Measurements from ENCODE around the gene PIAS4. TPM values are rescaled to one million over a fixed set of nuclear protein-coding genes. Genes with fewer than 3 reads are reported as not detected.

The PIAS4 gene
- total and polyA plus RNA-seq, 7 experiments from 2014 or later, result 3.9 to 40.6 (median 24.3) TPM

DNA sequence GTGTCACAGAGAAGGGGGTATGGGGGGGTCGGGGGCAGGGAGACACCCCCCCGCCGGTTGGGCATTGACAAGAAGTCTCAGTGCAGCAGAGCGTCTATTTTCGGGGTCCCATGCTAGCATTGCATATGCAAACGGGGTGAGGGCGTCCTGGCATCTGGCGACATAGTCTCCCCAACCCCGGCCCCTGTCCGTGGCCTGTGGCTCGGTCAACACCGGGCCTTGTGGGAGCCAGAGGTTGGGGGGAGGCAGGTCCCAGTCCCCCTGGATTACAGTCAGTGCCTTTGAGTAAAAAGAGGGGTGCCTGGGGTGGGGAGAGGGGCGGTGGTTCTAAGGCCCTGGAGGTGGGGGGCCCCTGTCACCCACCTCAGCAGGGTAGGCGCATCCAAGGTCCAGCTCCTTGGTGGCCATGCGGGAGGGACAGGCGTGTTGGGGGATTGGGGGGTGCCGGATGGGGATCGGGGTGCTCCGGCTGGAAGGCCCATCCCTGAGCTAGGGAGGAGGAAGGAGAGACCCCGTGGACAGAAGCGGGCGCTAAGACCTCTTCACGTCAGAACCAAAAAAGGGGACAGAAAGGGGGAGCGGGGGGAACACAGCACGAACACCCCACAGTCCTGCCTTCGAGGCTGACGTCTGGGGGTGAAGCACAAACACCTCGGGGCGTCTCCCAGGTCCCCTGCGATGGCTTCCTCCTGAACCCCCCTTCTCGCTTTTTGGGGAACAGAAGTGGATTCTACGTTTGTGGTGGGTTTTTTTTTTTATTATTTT lies 38.2 kb downstream of the PIAS4 start:
- H3K4me1 Mint-ChIP-seq, result peaks cover 9 to 24% (median 20%) of the 10 kb centered on the region in 7 donors
- intact Hi-C loops (cut with micrococcal nuclease), result no loop called here
- Histone ChIP-seq H3K27ac (ENCODE audit: low read depth, low read length) (peak overlapping the region; percentile 7), H3K36me3 (ENCODE audit: control insufficient read depth in 2 of 3, insufficient read depth in 3 of 3, low read length in 3 of 3) (peaks cover 0 to 35% (median 0%) of the 10 kb centered on the region in 3 experiments), H3K9me3 (ENCODE audit: control insufficient read depth in 2 of 3, low read length in 3 of 3) (no peaks in the 10 kb centered on the region), H3K4me3 (ENCODE audit: low read length) (no peak overlapping the region), H3K4me1 (ENCODE audit: control insufficient read depth in 2 of 2, insufficient read depth in 2 of 2, low read length in 2 of 2) (peaks cover 0 to 3% of the 10 kb centered on the region in 2 donors), H3K27me3 (ENCODE audit: control insufficient read depth in 2 of 2, insufficient read depth in 2 of 2, low read length in 2 of 2) (no peaks in the 10 kb centered on the region)
- no peaks in the 10 kb centered on the region for H3K27me3 Mint-ChIP-seq
- H3K27ac Mint-ChIP-seq, result peak overlapping the region in 8 of 9 donors; percentile 84 to 94 (median 90)
- CTCF ChIA-PET, result no interaction called here
- DNase-seq (peak in 1 of 9 donors; percentile 11), ATAC-seq (no peak)
- POLR2A ChIA-PET, result interaction anchor here (0.7 kb wide), 1 partner anchor 59 kb away, joined by 3 read pairs; no protein-coding TSS in a partner anchor
- no peaks in the 10 kb centered on the region for H3K9me3 Mint-ChIP-seq
- H3K4me3 Mint-ChIP-seq, result peak overlapping the region in 7 of 10 donors; percentile 47 to 74 (median 61)
- peaks cover 0 to 11% (median 10%) of the 10 kb centered on the region in 5 donors for H3K36me3 Mint-ChIP-seq

DNA sequence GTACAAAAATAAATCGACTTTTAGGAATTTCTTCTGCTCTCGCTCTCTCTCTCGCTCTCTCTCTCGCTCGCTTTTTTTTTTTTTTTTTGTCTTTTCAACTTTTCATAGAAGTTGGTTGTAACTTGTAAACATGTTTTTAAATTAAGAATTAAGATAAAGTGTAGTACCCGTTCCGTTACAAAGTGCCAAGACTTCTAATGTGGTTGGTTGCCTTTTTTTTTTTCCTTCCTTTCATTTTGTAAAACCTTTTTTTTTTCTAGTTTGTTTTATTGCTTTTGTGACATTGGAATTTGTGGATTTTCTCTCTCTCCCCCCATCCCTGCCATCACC lies 38.8 kb downstream of the PIAS4 start:
- ChIA-PET POLR2A (interaction anchor here (0.7 kb wide), 1 partner anchor 59 kb away, joined by 3 read pairs; no protein-coding TSS in a partner anchor), CTCF (no interaction called here)
- H3K36me3 Mint-ChIP-seq, result peaks cover 0 to 15% (median 13%) of the 10 kb centered on the region in 5 donors
- peak overlapping the region in 8 of 9 donors; percentile 84 to 94 (median 90) for H3K27ac Mint-ChIP-seq
- peaks cover 12 to 29% (median 24%) of the 10 kb centered on the region in 7 donors for H3K4me1 Mint-ChIP-seq
- Histone ChIP-seq H3K36me3 (ENCODE audit: control insufficient read depth in 2 of 3, insufficient read depth in 3 of 3, low read length in 3 of 3) (peaks cover 0 to 38% (median 0%) of the 10 kb centered on the region in 3 experiments), H3K27ac (ENCODE audit: low read depth, low read length) (no peak overlapping the region), H3K27me3 (ENCODE audit: control insufficient read depth in 2 of 2, insufficient read depth in 2 of 2, low read length in 2 of 2) (no peaks in the 10 kb centered on the region), H3K4me3 (ENCODE audit: low read length) (no peak overlapping the region), H3K9me3 (ENCODE audit: control insufficient read depth in 2 of 3, low read length in 3 of 3) (no peaks in the 10 kb centered on the region), H3K4me1 (ENCODE audit: control insufficient read depth in 2 of 2, insufficient read depth in 2 of 2, low read length in 2 of 2) (peaks cover 0 to 3% of the 10 kb centered on the region in 2 donors)
- peak overlapping the region in 8 of 10 donors; percentile 47 to 79 (median 66) for H3K4me3 Mint-ChIP-seq
- no peaks in the 10 kb centered on the region for H3K9me3 Mint-ChIP-seq
- ATAC-seq (no peak), DNase-seq (peak in 3 of 9 donors; percentile 15 to 54 (median 16))
- no peaks in the 10 kb centered on the region for H3K27me3 Mint-ChIP-seq
- intact Hi-C loops (cut with micrococcal nuclease), result no loop called here

DNA sequence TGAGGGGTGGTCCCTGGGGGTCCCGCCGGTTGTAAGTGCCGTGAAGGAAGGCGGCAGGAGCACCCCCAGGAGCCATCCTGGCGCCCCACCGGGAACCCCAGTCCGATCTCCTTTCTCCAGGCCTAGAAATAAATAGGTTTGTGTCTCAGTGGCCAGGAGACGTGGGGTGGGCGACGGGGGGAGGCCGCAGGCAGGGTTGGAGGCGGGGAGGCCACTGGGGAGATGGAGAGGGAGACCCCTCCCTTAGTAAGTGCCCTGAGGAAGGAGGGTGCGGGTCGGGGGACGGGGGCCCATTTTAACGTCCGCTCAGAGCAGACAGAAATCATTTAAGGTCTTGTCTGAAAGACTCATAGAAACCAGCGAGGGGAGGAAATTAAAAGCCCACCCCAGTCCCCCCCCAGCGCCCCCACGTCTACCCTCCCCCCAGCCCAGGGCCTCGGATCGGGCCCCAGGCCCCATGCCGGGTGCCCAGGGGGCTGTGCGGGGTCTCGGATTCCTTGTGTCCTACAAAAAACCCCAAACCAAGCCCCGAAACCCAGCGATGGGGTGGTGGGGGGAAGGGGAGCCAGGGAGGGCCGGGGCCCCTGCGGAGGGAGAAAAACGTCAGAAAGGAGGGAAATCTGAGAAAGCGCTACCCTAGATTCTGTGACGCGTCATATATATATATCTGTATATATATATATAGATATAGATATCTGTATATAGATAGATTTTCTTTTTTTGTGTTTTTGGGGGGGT lies 39.6 kb downstream of the PIAS4 start:
- H3K9me3 ChIP-seq (ENCODE audit: control insufficient read depth in 2 of 3, low read length in 3 of 3), result no peaks in the 10 kb centered on the region
- H3K27me3 Mint-ChIP-seq, result no peaks in the 10 kb centered on the region
- peaks cover 0 to 46% (median 0%) of the 10 kb centered on the region in 3 experiments for H3K36me3 ChIP-seq (ENCODE audit: control insufficient read depth in 2 of 3, insufficient read depth in 3 of 3, low read length in 3 of 3)
- ChIA-PET CTCF (no interaction called here), POLR2A (no interaction called here)
- H3K4me3 Mint-ChIP-seq, result peak overlapping the region in 2 of 10 donors; percentile 25 to 35
- intact Hi-C loops (cut with micrococcal nuclease), result no loop called here
- H3K36me3 Mint-ChIP-seq, result peaks cover 0 to 17% (median 15%) of the 10 kb centered on the region in 5 donors
- DNase-seq, result no peak
- H3K27ac ChIP-seq (ENCODE audit: low read depth, low read length), result no peak overlapping the region
- H3K27me3 ChIP-seq (ENCODE audit: control insufficient read depth in 2 of 2, insufficient read depth in 2 of 2, low read length in 2 of 2), result no peaks in the 10 kb centered on the region
- H3K9me3 Mint-ChIP-seq, result no peaks in the 10 kb centered on the region
- no peak for ATAC-seq
- H3K27ac Mint-ChIP-seq, result peak overlapping the region in 4 of 9 donors; percentile 28 to 92 (median 82)
- peaks cover 0 to 3% of the 10 kb centered on the region in 2 donors for H3K4me1 ChIP-seq (ENCODE audit: control insufficient read depth in 2 of 2, insufficient read depth in 2 of 2, low read length in 2 of 2)
- no peak overlapping the region for H3K4me3 ChIP-seq (ENCODE audit: low read length)
- H3K4me1 Mint-ChIP-seq, result peaks cover 13 to 30% (median 28%) of the 10 kb centered on the region in 7 donors

DNA sequence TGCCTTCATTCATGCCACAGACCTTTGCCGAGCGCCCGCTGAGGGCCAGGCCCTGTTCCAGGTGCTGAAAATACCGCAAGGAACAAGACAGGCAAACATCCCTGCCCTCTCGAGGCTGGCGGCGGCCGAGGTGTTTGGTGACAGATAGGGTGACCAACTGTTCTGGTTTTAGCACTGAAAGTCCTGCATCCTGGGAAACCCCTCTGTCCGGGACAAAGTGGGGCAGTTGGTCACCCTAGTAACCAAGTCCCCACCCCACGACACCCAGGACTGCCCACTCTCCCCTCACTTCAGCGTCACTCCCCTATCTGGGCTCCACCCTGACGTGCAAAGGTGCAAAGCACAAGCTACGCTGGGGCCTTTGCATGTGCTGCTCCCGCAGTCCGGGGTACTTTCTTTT lies 41.9 kb downstream of the PIAS4 start:
- peaks cover 0 to 4% (median 0%) of the 10 kb centered on the region in 11 donors for H3K9me3 Mint-ChIP-seq
- peaks cover 3 to 7% of the 10 kb centered on the region in 2 donors for H3K4me1 ChIP-seq (ENCODE audit: control insufficient read depth in 2 of 2, insufficient read depth in 2 of 2, low read length in 2 of 2)
- no peaks in the 10 kb centered on the region for H3K9me3 ChIP-seq (ENCODE audit: control insufficient read depth in 2 of 3, low read length in 3 of 3)
- peaks cover 5 to 64% (median 12%) of the 10 kb centered on the region in 3 experiments for H3K36me3 ChIP-seq (ENCODE audit: control insufficient read depth in 2 of 3, insufficient read depth in 3 of 3, low read length in 3 of 3)
- POLR2A ChIA-PET, result interaction anchor here (0.8 to 1.0 kb wide), 2 partner anchors 44 to 287 kb away, joined by 3 read pairs; partner anchors contain the start of gene MRPL54
- no peak overlapping the region for H3K4me3 ChIP-seq (ENCODE audit: low read length)
- H3K27me3 Mint-ChIP-seq, result no peaks in the 10 kb centered on the region
- intact Hi-C loops (cut with micrococcal nuclease), result no loop called here
- no peak for ATAC-seq
- DNase-seq, result no peak
- CTCF ChIA-PET, result interaction anchor here (0.5 kb wide), 1 partner anchor 91 kb away, joined by 4 read pairs; no protein-coding TSS in a partner anchor
- no peaks in the 10 kb centered on the region for H3K27me3 ChIP-seq (ENCODE audit: control insufficient read depth in 2 of 2, insufficient read depth in 2 of 2, low read length in 2 of 2)
- H3K36me3 Mint-ChIP-seq, result peaks cover 11 to 29% (median 27%) of the 10 kb centered on the region in 5 donors
- H3K27ac Mint-ChIP-seq, result peak overlapping the region in 4 of 9 donors; percentile 32 to 74 (median 59)
- H3K4me3 Mint-ChIP-seq, result peak overlapping the region in 1 of 10 donors; percentile 20
- H3K4me1 Mint-ChIP-seq, result peaks cover 23 to 43% (median 39%) of the 10 kb centered on the region in 7 donors
- no peak overlapping the region for H3K27ac ChIP-seq (ENCODE audit: low read depth, low read length)

DNA sequence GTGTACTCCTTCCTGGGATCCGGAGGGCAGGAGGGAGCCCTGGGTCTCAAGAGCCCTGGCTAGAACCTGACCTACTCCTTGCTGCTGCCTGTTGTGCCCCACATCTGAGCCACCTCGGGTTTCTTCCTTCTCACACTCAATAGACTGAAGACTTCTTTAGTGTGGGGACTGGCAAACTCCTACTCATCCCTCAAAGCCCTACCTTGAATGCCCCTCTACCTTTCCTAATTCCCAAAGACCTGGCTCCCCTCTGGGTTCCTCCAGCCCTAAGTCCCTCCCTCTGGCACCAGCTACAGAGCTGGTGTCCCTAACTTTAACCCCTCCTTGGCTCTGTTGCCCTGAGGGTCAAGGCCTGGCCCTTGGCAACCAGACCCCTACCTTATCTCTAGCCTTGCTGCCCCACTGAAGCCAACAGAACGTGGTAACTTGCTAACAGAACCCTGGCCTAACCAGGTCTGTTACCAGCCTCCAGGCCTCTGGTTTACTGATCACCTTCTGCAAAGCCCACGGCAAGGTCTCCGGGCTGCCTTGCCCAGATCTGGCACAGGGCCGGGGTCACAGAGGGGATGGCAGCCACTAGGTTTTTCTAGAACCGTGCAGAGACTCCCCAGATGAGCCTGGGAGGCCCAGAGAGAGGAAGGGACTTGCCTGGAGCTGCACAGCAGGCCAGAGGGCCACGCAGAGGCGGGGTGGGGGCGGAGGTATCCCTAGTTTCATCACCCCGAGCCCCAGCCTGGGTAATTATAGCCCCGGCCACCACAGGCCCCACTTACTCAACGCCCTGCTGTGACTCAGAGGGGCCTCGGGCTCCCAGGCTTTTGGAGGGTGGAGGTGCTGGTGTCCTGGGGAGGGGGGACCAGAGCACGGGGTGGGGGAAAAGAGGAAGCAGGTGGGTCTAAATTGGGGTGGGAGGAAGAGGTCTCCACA lies 43.9 kb downstream of the PIAS4 start:
- Mint-ChIP-seq H3K4me1 (peaks cover 27 to 43% (median 36%) of the 10 kb centered on the region in 7 donors), H3K27ac (peak overlapping the region in 8 of 9 donors; percentile 22 to 81 (median 65)), H3K36me3 (peaks cover 11 to 33% (median 23%) of the 10 kb centered on the region in 5 donors), H3K9me3 (peaks cover 0 to 4% (median 0%) of the 10 kb centered on the region in 11 donors), H3K27me3 (no peaks in the 10 kb centered on the region), H3K4me3 (peak overlapping the region in 5 of 10 donors; percentile 10 to 41 (median 33))
- Histone ChIP-seq H3K36me3 (ENCODE audit: control insufficient read depth in 2 of 3, insufficient read depth in 3 of 3, low read length in 3 of 3) (peaks cover 5 to 71% (median 16%) of the 10 kb centered on the region in 3 experiments), H3K27ac (ENCODE audit: low read depth, low read length) (no peak overlapping the region), H3K4me1 (ENCODE audit: control insufficient read depth in 2 of 2, insufficient read depth in 2 of 2, low read length in 2 of 2) (peaks cover 0 to 11% of the 10 kb centered on the region in 2 donors), H3K9me3 (ENCODE audit: control insufficient read depth in 2 of 3, low read length in 3 of 3) (no peaks in the 10 kb centered on the region), H3K27me3 (ENCODE audit: control insufficient read depth in 2 of 2, insufficient read depth in 2 of 2, low read length in 2 of 2) (no peaks in the 10 kb centered on the region), H3K4me3 (ENCODE audit: low read length) (no peak overlapping the region)
- DNase-seq, result peak in 1 of 9 donors; percentile 48
- POLR2A ChIA-PET, result no interaction called here
- CTCF ChIA-PET, result no interaction called here
- ATAC-seq, result peak; percentile 71
- intact Hi-C loops (cut with micrococcal nuclease), result loop anchor here in 1 of 2 donors (2.0 kb wide), 1 partner anchor 87 kb away; no protein-coding TSS in a partner anchor

Measured in naive thymus-derived CD4-positive, alpha-beta T cell (primary cell).